ENCODE measurements around the gene MRPL4. TPM values are rescaled to one million over a fixed set of nuclear protein-coding genes. Genes with fewer than 3 reads are reported as not detected.

Gene MRPL4
- total RNA-seq, 1 experiment from 2014 or later, result 112 TPM

DNA sequence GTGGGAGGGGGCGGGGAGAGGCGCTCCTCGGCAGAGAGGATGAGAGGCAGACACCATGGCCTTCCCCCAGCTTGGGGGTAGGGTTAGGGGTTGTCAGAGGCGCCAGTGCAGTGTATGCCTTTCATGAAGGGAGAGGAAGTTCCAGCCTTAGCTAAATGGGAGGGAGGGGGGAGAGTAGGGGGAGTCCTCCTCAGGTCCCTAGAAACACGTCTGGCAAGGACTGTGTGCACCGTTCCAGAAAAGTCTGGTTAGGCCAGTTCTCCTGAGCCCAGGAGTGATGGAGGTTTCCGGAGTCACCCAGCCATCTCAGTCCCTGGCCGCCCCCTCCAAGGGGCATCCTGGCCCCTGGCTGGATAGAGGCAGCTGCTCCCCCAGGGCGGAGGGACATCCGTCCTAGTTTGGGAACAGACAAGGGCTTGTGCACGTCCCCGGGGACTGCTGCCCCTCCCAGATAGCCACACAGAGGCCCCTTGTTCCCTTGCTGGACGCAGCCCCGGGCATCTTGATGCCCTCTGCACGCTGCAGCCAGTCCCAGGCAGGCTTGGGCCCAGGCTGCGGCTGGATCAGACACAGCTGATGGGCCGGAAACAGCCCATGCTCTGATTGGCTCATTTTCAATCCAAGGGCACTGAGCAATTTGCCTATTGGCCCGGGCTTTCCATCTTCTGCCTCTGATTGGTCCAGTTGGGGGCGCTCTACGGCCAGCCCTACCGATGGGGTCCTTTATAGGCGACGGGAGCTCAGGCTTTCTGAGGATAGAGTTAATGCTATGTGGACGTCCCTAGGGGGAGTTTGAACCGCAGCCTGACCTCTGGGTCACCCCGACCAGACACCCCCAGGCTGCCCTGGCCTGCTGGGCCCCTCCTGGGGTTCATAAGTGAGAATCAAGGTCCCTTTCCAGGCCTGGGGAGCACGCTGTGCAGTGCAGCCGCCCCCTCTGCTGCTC is 24.7 kb upstream of the MRPL4 start:
- H3K36me3 Mint-ChIP-seq, result peaks cover 8% of the 10 kb centered on the region

DNA sequence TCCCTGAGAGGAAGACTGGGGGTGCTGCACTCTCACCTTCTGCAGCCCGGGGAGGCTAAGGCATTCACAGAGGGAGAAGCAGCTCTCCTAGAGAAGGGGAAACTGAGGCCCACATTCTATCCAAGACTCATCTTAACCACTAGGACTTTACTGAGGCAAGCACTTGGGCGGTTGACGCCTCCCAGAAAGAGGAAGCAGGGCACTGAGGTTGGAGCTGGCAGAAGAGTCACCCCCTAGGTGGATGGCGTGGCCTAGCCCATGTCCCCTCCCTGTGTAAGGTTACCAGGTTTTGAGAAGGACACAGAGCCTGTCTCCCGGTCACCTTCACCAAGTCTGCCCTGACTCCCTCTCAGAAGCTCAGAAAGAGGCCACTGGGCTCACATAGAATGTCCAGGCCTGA is 23.6 kb upstream of the MRPL4 start:
- no peaks in the 10 kb centered on the region; the same call in 1 of the 2 replicates for H3K27me3 Mint-ChIP-seq (ENCODE audit: low read depth)
- no peaks in the 10 kb centered on the region for H3K9me3 Mint-ChIP-seq
- TF ChIP-seq TEAD4 (CRISPR knock-in tag; IDR thresholded peaks at IDR 0.05) (no peak), ATF1 (CRISPR knock-in tag; IDR thresholded peaks at IDR 0.05) (no peak), ZBTB21 (CRISPR knock-in tag; IDR thresholded peaks at IDR 0.05; ENCODE audit: borderline replicate concordance) (no peak)
- TF ChIP-seq, protein P1, sequence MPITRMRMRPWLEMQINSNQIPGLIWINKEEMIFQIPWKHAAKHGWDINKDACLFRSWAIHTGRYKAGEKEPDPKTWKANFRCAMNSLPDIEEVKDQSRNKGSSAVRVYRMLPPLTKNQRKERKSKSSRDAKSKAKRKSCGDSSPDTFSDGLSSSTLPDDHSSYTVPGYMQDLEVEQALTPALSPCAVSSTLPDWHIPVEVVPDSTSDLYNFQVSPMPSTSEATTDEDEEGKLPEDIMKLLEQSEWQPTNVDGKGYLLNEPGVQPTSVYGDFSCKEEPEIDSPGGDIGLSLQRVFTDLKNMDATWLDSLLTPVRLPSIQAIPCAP (CRISPR knock-in tag; IDR thresholded peaks at IDR 0.05), result no peak
- TF ChIP-seq, protein P2, sequence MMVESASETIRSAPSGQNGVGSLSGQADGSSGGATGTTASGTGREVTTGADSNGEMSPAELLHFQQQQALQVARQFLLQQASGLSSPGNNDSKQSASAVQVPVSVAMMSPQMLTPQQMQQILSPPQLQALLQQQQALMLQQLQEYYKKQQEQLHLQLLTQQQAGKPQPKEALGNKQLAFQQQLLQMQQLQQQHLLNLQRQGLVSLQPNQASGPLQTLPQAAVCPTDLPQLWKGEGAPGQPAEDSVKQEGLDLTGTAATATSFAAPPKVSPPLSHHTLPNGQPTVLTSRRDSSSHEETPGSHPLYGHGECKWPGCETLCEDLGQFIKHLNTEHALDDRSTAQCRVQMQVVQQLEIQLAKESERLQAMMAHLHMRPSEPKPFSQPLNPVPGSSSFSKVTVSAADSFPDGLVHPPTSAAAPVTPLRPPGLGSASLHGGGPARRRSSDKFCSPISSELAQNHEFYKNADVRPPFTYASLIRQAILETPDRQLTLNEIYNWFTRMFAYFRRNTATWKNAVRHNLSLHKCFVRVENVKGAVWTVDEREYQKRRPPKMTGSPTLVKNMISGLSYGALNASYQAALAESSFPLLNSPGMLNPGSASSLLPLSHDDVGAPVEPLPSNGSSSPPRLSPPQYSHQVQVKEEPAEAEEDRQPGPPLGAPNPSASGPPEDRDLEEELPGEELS (CRISPR knock-in tag; IDR thresholded peaks at IDR 0.05), result no peak
- TF ChIP-seq, protein P3, sequence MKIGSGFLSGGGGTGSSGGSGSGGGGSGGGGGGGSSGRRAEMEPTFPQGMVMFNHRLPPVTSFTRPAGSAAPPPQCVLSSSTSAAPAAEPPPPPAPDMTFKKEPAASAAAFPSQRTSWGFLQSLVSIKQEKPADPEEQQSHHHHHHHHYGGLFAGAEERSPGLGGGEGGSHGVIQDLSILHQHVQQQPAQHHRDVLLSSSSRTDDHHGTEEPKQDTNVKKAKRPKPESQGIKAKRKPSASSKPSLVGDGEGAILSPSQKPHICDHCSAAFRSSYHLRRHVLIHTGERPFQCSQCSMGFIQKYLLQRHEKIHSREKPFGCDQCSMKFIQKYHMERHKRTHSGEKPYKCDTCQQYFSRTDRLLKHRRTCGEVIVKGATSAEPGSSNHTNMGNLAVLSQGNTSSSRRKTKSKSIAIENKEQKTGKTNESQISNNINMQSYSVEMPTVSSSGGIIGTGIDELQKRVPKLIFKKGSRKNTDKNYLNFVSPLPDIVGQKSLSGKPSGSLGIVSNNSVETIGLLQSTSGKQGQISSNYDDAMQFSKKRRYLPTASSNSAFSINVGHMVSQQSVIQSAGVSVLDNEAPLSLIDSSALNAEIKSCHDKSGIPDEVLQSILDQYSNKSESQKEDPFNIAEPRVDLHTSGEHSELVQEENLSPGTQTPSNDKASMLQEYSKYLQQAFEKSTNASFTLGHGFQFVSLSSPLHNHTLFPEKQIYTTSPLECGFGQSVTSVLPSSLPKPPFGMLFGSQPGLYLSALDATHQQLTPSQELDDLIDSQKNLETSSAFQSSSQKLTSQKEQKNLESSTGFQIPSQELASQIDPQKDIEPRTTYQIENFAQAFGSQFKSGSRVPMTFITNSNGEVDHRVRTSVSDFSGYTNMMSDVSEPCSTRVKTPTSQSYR (CRISPR knock-in tag; IDR thresholded peaks at IDR 0.05), result no peak
- H3K27ac Mint-ChIP-seq, result no peak overlapping the region
- H3K4me3 Mint-ChIP-seq, result no peak overlapping the region
- peaks cover 5% of the 10 kb centered on the region for H3K36me3 Mint-ChIP-seq
- ChIA-PET POLR2A (interaction anchor here (0.8 kb wide), 1 partner anchor 61 kb away, joined by 4 read pairs; no protein-coding TSS in a partner anchor), CTCF (interaction anchor here (0.5 to 3.6 kb wide), 24 partner anchors 8 to 177 kb away, joined by 3 to 43 read pairs (median 4); partner anchors contain the start of genes DNMT1, ICAM1 and ICAM5)
- no peak for DNase-seq (ENCODE audit: low spot score)
- ATAC-seq, result no peak
- peaks cover 10% of the 10 kb centered on the region for H3K4me1 Mint-ChIP-seq

More for the DNA sequence above, 24.7 kb upstream of the MRPL4 start:
- ATAC-seq (0 out of 2 replicates have a peak, but pooled peaks have one; percentile 5), DNase-seq (ENCODE audit: low spot score) (peak; percentile 52)
- Mint-ChIP-seq H3K4me3 (no peak overlapping the region), H3K27me3 (ENCODE audit: low read depth) (no peaks in the 10 kb centered on the region; the same call in 1 of the 2 replicates), H3K4me1 (peaks cover 10% of the 10 kb centered on the region), H3K27ac (no peak overlapping the region), H3K9me3 (no peaks in the 10 kb centered on the region)
- TF ChIP-seq, protein P4, sequence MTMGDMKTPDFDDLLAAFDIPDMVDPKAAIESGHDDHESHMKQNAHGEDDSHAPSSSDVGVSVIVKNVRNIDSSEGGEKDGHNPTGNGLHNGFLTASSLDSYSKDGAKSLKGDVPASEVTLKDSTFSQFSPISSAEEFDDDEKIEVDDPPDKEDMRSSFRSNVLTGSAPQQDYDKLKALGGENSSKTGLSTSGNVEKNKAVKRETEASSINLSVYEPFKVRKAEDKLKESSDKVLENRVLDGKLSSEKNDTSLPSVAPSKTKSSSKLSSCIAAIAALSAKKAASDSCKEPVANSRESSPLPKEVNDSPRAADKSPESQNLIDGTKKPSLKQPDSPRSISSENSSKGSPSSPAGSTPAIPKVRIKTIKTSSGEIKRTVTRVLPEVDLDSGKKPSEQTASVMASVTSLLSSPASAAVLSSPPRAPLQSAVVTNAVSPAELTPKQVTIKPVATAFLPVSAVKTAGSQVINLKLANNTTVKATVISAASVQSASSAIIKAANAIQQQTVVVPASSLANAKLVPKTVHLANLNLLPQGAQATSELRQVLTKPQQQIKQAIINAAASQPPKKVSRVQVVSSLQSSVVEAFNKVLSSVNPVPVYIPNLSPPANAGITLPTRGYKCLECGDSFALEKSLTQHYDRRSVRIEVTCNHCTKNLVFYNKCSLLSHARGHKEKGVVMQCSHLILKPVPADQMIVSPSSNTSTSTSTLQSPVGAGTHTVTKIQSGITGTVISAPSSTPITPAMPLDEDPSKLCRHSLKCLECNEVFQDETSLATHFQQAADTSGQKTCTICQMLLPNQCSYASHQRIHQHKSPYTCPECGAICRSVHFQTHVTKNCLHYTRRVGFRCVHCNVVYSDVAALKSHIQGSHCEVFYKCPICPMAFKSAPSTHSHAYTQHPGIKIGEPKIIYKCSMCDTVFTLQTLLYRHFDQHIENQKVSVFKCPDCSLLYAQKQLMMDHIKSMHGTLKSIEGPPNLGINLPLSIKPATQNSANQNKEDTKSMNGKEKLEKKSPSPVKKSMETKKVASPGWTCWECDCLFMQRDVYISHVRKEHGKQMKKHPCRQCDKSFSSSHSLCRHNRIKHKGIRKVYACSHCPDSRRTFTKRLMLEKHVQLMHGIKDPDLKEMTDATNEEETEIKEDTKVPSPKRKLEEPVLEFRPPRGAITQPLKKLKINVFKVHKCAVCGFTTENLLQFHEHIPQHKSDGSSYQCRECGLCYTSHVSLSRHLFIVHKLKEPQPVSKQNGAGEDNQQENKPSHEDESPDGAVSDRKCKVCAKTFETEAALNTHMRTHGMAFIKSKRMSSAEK (CRISPR knock-in tag; IDR thresholded peaks at IDR 0.05; ENCODE audit: borderline replicate concordance), result no peak
- peak; percentile 74 for TF ChIP-seq NFYB (CRISPR knock-in tag; conservative IDR thresholded peaks at IDR 0.05; ENCODE audit: low read depth)
- POLR2A ChIA-PET, result interaction anchor here (0.6 to 0.8 kb wide), 3 partner anchors 14 to 153 kb away, joined by 3 to 4 read pairs (median 3); partner anchors contain the start of gene TYK2
- CTCF ChIA-PET, result interaction anchor here (0.5 to 3.6 kb wide), 16 partner anchors 8 to 190 kb away, joined by 3 to 43 read pairs (median 4); partner anchors contain the start of gene ICAM1

Measured in WTC11 (cell line).